Measurements from ENCODE around the gene RTN4R.
"Not testable (repeated sequence)": the region's sequence is repeated elsewhere in the genome, so short reads cannot be mapped to it uniquely, and the experiment has no call there.

Gene RTN4R

DNA sequence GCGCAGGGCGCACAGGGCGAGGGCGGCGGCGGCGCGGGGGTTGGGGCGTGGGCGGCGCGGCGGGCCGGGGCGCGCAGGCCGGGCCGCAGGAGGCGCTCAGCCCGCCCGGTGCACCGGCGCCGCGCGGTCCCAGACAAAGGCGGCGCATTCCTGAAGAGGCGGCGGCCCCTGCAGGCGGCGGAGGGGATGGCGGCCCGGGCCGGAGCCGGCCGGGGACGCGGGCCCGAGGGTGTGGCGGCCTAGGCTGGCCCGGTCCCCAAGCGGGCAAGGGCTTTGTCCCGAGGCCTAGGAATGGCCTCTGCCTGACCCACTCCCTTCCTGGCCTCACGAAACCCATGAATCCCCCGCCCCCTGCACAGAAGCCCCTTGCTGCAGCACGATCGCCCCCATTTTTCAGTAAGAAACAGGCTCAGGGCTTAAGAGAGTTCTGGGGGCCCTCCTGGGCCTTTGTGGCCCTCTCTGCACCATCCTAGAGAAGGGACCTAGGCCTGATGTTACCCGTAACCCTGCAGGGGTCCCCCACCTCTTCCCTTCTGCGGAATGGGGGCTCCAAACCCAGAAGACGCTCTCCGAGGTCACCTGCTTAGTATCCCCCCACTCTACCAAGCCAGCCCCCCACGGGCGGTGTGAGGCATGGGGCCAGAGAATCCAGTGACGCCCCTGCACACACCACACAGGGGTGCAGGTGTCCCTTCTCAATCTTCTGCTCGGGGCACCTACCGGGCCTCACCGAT, at the start of gene RTN4R:
TSS of gene RTN4R (minus strand) at position 40 of the 734 bp plus-strand sequence. CDS start 226 bp downstream, outside the sequence.
- no peaks in the 10 kb centered on the region for H3K9me2 ChIP-seq (replicated peaks; ENCODE audit: low read depth, low read length)
- TF ChIP-seq EZH2phosphoT487 (IDR thresholded peaks at IDR 0.05; ENCODE audit: borderline replicate concordance), result no peak
- TF ChIP-seq, protein P1, sequence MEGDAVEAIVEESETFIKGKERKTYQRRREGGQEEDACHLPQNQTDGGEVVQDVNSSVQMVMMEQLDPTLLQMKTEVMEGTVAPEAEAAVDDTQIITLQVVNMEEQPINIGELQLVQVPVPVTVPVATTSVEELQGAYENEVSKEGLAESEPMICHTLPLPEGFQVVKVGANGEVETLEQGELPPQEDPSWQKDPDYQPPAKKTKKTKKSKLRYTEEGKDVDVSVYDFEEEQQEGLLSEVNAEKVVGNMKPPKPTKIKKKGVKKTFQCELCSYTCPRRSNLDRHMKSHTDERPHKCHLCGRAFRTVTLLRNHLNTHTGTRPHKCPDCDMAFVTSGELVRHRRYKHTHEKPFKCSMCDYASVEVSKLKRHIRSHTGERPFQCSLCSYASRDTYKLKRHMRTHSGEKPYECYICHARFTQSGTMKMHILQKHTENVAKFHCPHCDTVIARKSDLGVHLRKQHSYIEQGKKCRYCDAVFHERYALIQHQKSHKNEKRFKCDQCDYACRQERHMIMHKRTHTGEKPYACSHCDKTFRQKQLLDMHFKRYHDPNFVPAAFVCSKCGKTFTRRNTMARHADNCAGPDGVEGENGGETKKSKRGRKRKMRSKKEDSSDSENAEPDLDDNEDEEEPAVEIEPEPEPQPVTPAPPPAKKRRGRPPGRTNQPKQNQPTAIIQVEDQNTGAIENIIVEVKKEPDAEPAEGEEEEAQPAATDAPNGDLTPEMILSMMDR (conservative IDR thresholded peaks at IDR 0.05; ENCODE audit: low read length), result peak; percentile 55
- no peaks in the 10 kb centered on the region for H3F3A ChIP-seq (ENCODE audit: low read depth)
- H2AFZ ChIP-seq (ENCODE audit: low read length), result no peak within 1 kb of the TSS; the same call in 1 of the 2 replicates
- peaks cover 11% of the 10 kb centered on the region for H3K4me1 ChIP-seq (ENCODE audit: insufficient read depth, low read length, poor library complexity, severe bottlenecking)
- peaks cover 39% of the 10 kb centered on the region; the same call in 1 of the 2 replicates for H3K79me2 ChIP-seq (ENCODE audit: insufficient read depth, low read length)
- no peaks in the 10 kb centered on the region for H3K9me3 ChIP-seq (ENCODE audit: insufficient read depth, low read depth, low read length)
- no peaks in the 10 kb centered on the region for H3K27me3 ChIP-seq (ENCODE audit: insufficient read depth, low read length, poor library complexity, severe bottlenecking)
- H3K4me2 ChIP-seq (ENCODE audit: low read depth, low read length, poor library complexity, severe bottlenecking), result peak within 1 kb of the TSS; percentile 85
- peak within 1 kb of the TSS; percentile 77 for H3K9ac ChIP-seq (ENCODE audit: low read depth, low read length, poor library complexity, severe bottlenecking)
- H3K36me3 ChIP-seq (ENCODE audit: insufficient read depth, low read length), result no peaks in the 10 kb centered on the region
- H4K20me1 ChIP-seq (ENCODE audit: insufficient read depth, low read length, poor library complexity, severe bottlenecking), result peaks cover 20% of the 10 kb centered on the region
- H3K4me3 ChIP-seq (ENCODE audit: low read length, poor library complexity, severe bottlenecking), result peak within 1 kb of the TSS; percentile 84

DNA sequence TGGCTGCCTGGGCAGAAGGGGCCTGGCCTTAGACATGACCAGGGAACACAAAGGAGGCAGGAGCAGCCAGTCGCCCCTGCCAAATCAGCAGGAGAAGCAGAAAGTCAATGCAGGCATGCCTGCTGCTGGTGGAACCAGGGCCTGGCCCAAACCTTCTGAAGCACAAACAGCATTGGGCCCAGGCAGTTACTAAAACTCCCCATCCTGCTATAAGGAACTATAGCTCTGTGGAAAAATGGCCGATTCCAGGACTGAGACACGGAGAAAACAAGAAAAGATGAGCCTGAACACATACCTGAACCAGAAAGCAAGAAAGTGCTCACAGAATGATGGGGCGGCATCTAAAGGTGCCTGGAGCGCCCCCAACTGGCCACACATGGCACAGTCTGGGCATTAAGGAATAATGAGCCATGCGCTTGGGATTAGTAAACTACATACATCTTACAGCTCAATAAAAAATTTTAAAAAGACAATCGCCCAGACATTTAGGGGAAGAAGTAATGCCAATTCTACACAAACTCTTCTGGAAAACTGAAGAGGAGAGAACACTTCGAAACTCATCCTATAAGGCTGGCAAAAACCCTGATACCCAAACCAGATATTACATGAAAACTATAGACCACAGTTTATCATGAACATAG, 49.4 kb upstream of the RTN4R start:
- H2AFZ ChIP-seq (ENCODE audit: low read length); H3K9me3 ChIP-seq (ENCODE audit: insufficient read depth, low read depth, low read length); H3K36me3 ChIP-seq (ENCODE audit: insufficient read depth, low read length); H3K27me3 ChIP-seq (ENCODE audit: insufficient read depth, low read length, poor library complexity, severe bottlenecking); H3F3A ChIP-seq (ENCODE audit: low read depth); H4K20me1 ChIP-seq (ENCODE audit: insufficient read depth, low read length, poor library complexity, severe bottlenecking); H3K9me2 ChIP-seq (replicated peaks; ENCODE audit: low read depth, low read length): not testable (repeated sequence)
- H3K4me3 ChIP-seq (ENCODE audit: low read length, poor library complexity, severe bottlenecking), result peak overlapping the region; percentile 88
- H3K9ac ChIP-seq (ENCODE audit: low read depth, low read length, poor library complexity, severe bottlenecking), result peak overlapping the region; percentile 69
- peaks cover 19% of the 10 kb centered on the region for H3K4me1 ChIP-seq (ENCODE audit: insufficient read depth, low read length, poor library complexity, severe bottlenecking)
- TF ChIP-seq, protein P1 (conservative IDR thresholded peaks at IDR 0.05; ENCODE audit: low read length), result peak; percentile 66
- peaks cover 32% of the 10 kb centered on the region for H3K79me2 ChIP-seq (ENCODE audit: insufficient read depth, low read length)
- peak overlapping the region; percentile 79 for H3K4me2 ChIP-seq (ENCODE audit: low read depth, low read length, poor library complexity, severe bottlenecking)

DNA sequence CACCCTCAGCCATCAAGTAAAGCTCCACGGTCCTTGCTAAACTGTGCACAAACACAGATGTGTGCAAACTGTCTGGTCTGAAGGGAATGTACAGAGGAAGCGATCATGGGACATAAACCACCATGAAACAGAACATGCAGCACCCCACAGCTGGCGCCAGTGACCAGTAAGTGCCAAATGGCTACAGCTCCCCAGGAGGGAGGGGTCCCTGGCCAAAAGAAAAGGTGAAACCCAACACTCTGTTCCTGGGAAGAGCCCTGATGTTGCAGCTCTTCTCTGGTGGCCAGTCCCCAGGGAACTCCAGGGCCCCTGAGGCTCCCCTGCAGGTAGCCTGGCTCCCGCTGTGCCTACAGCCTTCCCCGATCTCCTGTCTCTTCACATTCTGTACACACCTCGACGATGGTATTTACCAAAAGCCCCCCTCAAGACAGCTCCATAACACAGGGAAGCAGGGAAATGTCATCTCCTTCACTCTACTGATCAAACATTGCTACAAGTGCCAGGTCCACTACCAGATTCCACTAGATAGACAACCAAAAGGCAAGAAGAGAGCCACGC, 48.8 kb upstream of the RTN4R start:
- Histone ChIP-seq H3F3A (ENCODE audit: low read depth) (no peaks in the 10 kb centered on the region), H3K4me1 (ENCODE audit: insufficient read depth, low read length, poor library complexity, severe bottlenecking) (peaks cover 19% of the 10 kb centered on the region), H3K36me3 (ENCODE audit: insufficient read depth, low read length) (no peaks in the 10 kb centered on the region), H3K9ac (ENCODE audit: low read depth, low read length, poor library complexity, severe bottlenecking) (peak overlapping the region; percentile 69), H3K4me3 (ENCODE audit: low read length, poor library complexity, severe bottlenecking) (peak overlapping the region; percentile 62), H3K9me3 (ENCODE audit: insufficient read depth, low read depth, low read length) (no peaks in the 10 kb centered on the region), H3K4me2 (ENCODE audit: low read depth, low read length, poor library complexity, severe bottlenecking) (peak overlapping the region; percentile 79), H3K79me2 (ENCODE audit: insufficient read depth, low read length) (peaks cover 32% of the 10 kb centered on the region), H3K9me2 (replicated peaks; ENCODE audit: low read depth, low read length) (no peaks in the 10 kb centered on the region), H3K27me3 (ENCODE audit: insufficient read depth, low read length, poor library complexity, severe bottlenecking) (no peaks in the 10 kb centered on the region), H2AFZ (ENCODE audit: low read length) (no peak overlapping the region), H4K20me1 (ENCODE audit: insufficient read depth, low read length, poor library complexity, severe bottlenecking) (peaks cover 2% of the 10 kb centered on the region)
- TF ChIP-seq, protein P1 (conservative IDR thresholded peaks at IDR 0.05; ENCODE audit: low read length), result no peak
- TF ChIP-seq EZH2phosphoT487 (IDR thresholded peaks at IDR 0.05; ENCODE audit: borderline replicate concordance), result no peak

All from Loucy (cell line).